Coronary artery (tissue), 2 donors: ENCODE measurements around the gene CORO6.

ENCODE experiments used
- DNase-seq: peaks from one replicate; pipeline ENCODE4 v3.0.0-alpha.2; 2017; ENCODE audit warnings: low spot score
- H3K27ac ChIP-seq, 2 donors: fragments of 200-600 bp; sonication (generic); one replicate each; pipeline ENCODE4 v1.5.1; 2016 to 2019
- H3K4me3 ChIP-seq: fragments of 200-600 bp; sonication (generic); 2 replicates; pipeline ENCODE4 v1.5.1; 2016; ENCODE audit warnings: mild to moderate bottlenecking, moderate library complexity
- CTCF ChIP-seq: fragments of 200-600 bp; sonication (generic); IDR thresholded peaks from one replicate; pipeline ENCODE4 v1.5.1; 2019; ENCODE audit warnings: antibody characterized with exemption

CORO6 gene

GRCh38 chr17:29577385-29578211 is 45.1 kb downstream of the CORO6 start:
- Histone ChIP-seq H3K4me3 (no peak overlapping the region), H3K27ac (peak overlapping the region in 1 of 2 donors; percentile 57)
- no peak for DNase-seq

GRCh38 chr17:29577001-29577370 is 45.7 kb downstream of the CORO6 start:
- DNase-seq = no peak
- Histone ChIP-seq H3K4me3 (no peak overlapping the region), H3K27ac (peak overlapping the region in 1 of 2 donors; percentile 57)
- TF ChIP-seq CTCF = no peak

More at GRCh38 chr17:29577385-29578211, 45.1 kb downstream of the CORO6 start:
- no peak for TF ChIP-seq CTCF

- H3K4me3 ChIP-seq = no peak overlapping the region
- DNase-seq = peak; percentile 68
- no peak for TF ChIP-seq CTCF
- H3K27ac ChIP-seq = no peak overlapping the region
Measured at GRCh38 chr17:29576214-29577000, 46.3 kb downstream of the CORO6 start.

GRCh38 chr17:29575511-29576213 is 47.0 kb downstream of the CORO6 start:
- no peak overlapping the region for H3K27ac ChIP-seq
- H3K4me3 ChIP-seq = no peak overlapping the region
- peak; percentile 69 for DNase-seq
- no peak for TF ChIP-seq CTCF

- Histone ChIP-seq H3K27ac (no peak overlapping the region), H3K4me3 (no peak overlapping the region)
- TF ChIP-seq CTCF = no peak
- peak; percentile 72 for DNase-seq
Measured at GRCh38 chr17:29574732-29575510, 47.8 kb downstream of the CORO6 start.

GRCh38 chr17:29573871-29574731 is 48.6 kb downstream of the CORO6 start:
- no peak overlapping the region for H3K27ac ChIP-seq
- TF ChIP-seq CTCF = no peak
- H3K4me3 ChIP-seq = no peak overlapping the region
- no peak for DNase-seq
